OCI-LY1 (cell line): Measurements from ENCODE around the gene TRUB1.

ENCODE experiments used
- H2AFZ ChIP-seq: fragments of 200-600 bp; sonication (generic), shearing (Covaris generic); 2 replicates; pipeline ENCODE4 v1.6.0; 2014; ENCODE audit warnings: antibody characterized with exemption, mild to moderate bottlenecking, low read length
- H3F3A ChIP-seq: fragments of 200-600 bp; sonication (generic), shearing (Covaris generic); 2 replicates; pipeline ENCODE4 v1.6.0; 2014; ENCODE audit warnings: mild to moderate bottlenecking, antibody characterized with exemption, low read length, moderate library complexity; ENCODE audit not compliant: insufficient read depth
- H3K27ac ChIP-seq: fragments of 200-600 bp; sonication (generic); 2 replicates; pipeline ENCODE4 v1.5.1; 2014; ENCODE audit warnings: low read length, mixed run types, mild to moderate bottlenecking, low read depth; ENCODE audit not compliant: poor library complexity, severe bottlenecking
- H3K27me3 ChIP-seq: fragments of 200-600 bp; sonication (generic); 2 replicates; pipeline ENCODE4 v1.6.0; 2014; ENCODE audit warnings: antibody characterized with exemption, mild to moderate bottlenecking, low read length, moderate library complexity; ENCODE audit not compliant: insufficient read depth
- H3K36me3 ChIP-seq: fragments of 200-600 bp; sonication (generic); 2 replicates; pipeline ENCODE4 v1.6.1; 2014; ENCODE audit warnings: mild to moderate bottlenecking, antibody characterized with exemption, low read length, moderate library complexity, mixed read lengths; ENCODE audit not compliant: insufficient read depth
- H3K4me1 ChIP-seq: fragments of 200-600 bp; sonication (generic); 2 replicates; pipeline ENCODE4 v1.5.1; 2014; ENCODE audit warnings: mild to moderate bottlenecking, low read length, moderate library complexity; ENCODE audit not compliant: insufficient read depth, severe bottlenecking
- H3K4me2 ChIP-seq: fragments of 200-600 bp; sonication (generic), shearing (Covaris generic); 2 replicates; pipeline ENCODE4 v1.6.1; 2014; ENCODE audit warnings: low read length
- H3K4me3 ChIP-seq: fragments of 200-600 bp; sonication (generic); 2 replicates; pipeline ENCODE4 v1.5.1; 2014; ENCODE audit warnings: low read length, low read depth, mild to moderate bottlenecking, mixed read lengths; ENCODE audit not compliant: poor library complexity, severe bottlenecking
- H3K79me2 ChIP-seq: fragments of 200-600 bp; shearing (Covaris generic); 2 replicates; pipeline ENCODE4 v1.6.1; 2016; ENCODE audit warnings: mixed run types, low read length, mixed read lengths; ENCODE audit not compliant: insufficient read depth
- H3K9ac ChIP-seq: fragments of 200-600 bp; sonication (generic), shearing (Covaris generic); 2 replicates; pipeline ENCODE4 v1.6.1; 2014; ENCODE audit warnings: mild to moderate bottlenecking, low read length, mixed read lengths
- H3K9me2 ChIP-seq: fragments of 200-600 bp; sonication (generic), shearing (Covaris generic); 2 replicates; pipeline ENCODE4 v1.6.1; 2014; ENCODE audit warnings: low read depth, mild to moderate bottlenecking, low read length, mixed read lengths
- H3K9me3 ChIP-seq: fragments of 200-600 bp; shearing (Covaris generic); 2 replicates; pipeline ENCODE4 v1.6.1; 2014; ENCODE audit warnings: low read length, mixed read lengths
- H4K20me1 ChIP-seq: fragments of 200-600 bp; sonication (generic), shearing (Covaris generic); 2 replicates; pipeline ENCODE4 v1.6.0; 2016; ENCODE audit warnings: mild to moderate bottlenecking, low read length; ENCODE audit not compliant: insufficient read depth
- CTCF ChIP-seq: fragments of 200-600 bp; sonication (generic), shearing (Covaris generic); IDR thresholded peaks from 2 replicates; pipeline ENCODE4 v1.5.1; 2017; ENCODE audit warnings: mild to moderate bottlenecking, antibody characterized with exemption, low read length, moderate library complexity, mixed read lengths
- EZH2 ChIP-seq: fragments of 200-600 bp; sonication (generic), shearing (Covaris generic); IDR thresholded peaks from 2 replicates; pipeline ENCODE4 v1.8.0; 2017; ENCODE audit warnings: borderline replicate concordance, mixed run types, mild to moderate bottlenecking, antibody characterized with exemption, low read length, moderate library complexity, mixed read lengths

TRUB1 gene

DNA sequence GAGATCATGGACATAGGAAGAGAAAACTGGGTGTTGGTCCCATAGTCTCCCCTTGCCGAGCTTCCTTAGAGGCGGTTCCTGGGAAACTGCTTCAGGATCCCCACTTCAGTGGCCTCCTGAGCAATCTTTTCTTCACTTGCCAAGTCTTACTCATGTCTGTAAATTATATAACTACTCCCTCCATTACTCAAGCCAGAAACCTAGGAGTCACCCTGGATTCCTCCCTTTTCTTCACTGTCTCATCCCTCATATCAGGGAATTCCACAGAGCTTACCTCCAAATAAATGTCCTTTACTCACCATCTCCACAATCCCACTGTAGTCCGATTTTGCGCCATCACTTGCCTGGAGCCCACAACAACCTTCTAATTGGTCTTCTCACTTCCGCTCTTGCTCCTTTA lies 29.1 kb upstream of the TRUB1 start:
- H3K9ac ChIP-seq: no peak overlapping the region
- H3K36me3 ChIP-seq: no peaks in the 10 kb centered on the region
- no peaks in the 10 kb centered on the region for H3K79me2 ChIP-seq
- H4K20me1 ChIP-seq: no peaks in the 10 kb centered on the region
- no peaks in the 10 kb centered on the region for H3K9me2 ChIP-seq
- TF ChIP-seq EZH2 (no peak), CTCF (no peak)
- H3K4me1 ChIP-seq: no peaks in the 10 kb centered on the region
- H3K4me3 ChIP-seq: no peak overlapping the region
- H2AFZ ChIP-seq: no peak overlapping the region
- no peaks in the 10 kb centered on the region for H3K9me3 ChIP-seq
- no peak overlapping the region for H3K4me2 ChIP-seq
- no peaks in the 10 kb centered on the region; the same call in 1 of the 2 replicates for H3K27me3 ChIP-seq
- no peaks in the 10 kb centered on the region for H3F3A ChIP-seq
- no peak overlapping the region for H3K27ac ChIP-seq

- H3K36me3 ChIP-seq: no peaks in the 10 kb centered on the region
These were observed 26.8 kb upstream of the TRUB1 start for GRCh38 chr10:114911052-114911711.

GRCh38 chr10:114911801-114912469 lies 26.1 kb upstream of the TRUB1 start:
- no peaks in the 10 kb centered on the region for H3F3A ChIP-seq

More at GRCh38 chr10:114911052-114911711, 26.8 kb upstream of the TRUB1 start:
- no peaks in the 10 kb centered on the region for H3K4me1 ChIP-seq
- no peak overlapping the region for H3K4me3 ChIP-seq
- H3F3A ChIP-seq: no peaks in the 10 kb centered on the region
- H2AFZ ChIP-seq: no peak overlapping the region
- H3K27me3 ChIP-seq: no peaks in the 10 kb centered on the region
- no peak overlapping the region for H3K9ac ChIP-seq
- no peaks in the 10 kb centered on the region for H3K79me2 ChIP-seq
- TF ChIP-seq EZH2 (no peak), CTCF (no peak)
- H4K20me1 ChIP-seq: no peaks in the 10 kb centered on the region
- H3K4me2 ChIP-seq: no peak overlapping the region
- H3K27ac ChIP-seq: no peak overlapping the region
- no peaks in the 10 kb centered on the region for H3K9me3 ChIP-seq
- no peaks in the 10 kb centered on the region for H3K9me2 ChIP-seq

More at GRCh38 chr10:114911801-114912469, 26.1 kb upstream of the TRUB1 start:
- no peaks in the 10 kb centered on the region for H3K79me2 ChIP-seq
- H3K4me2 ChIP-seq: no peak overlapping the region
- no peak for TF ChIP-seq CTCF
- TF ChIP-seq EZH2: no peak
- H3K36me3 ChIP-seq: no peaks in the 10 kb centered on the region
- H3K27ac ChIP-seq: no peak overlapping the region
- H2AFZ ChIP-seq: no peak overlapping the region
- no peaks in the 10 kb centered on the region for H3K9me3 ChIP-seq
- H3K9me2 ChIP-seq: no peaks in the 10 kb centered on the region
- H3K4me3 ChIP-seq: no peak overlapping the region
- H3K27me3 ChIP-seq: no peaks in the 10 kb centered on the region
- H4K20me1 ChIP-seq: no peaks in the 10 kb centered on the region
- H3K9ac ChIP-seq: no peak overlapping the region
- no peaks in the 10 kb centered on the region for H3K4me1 ChIP-seq
